Heart right ventricle (tissue), 16 donors: ENCODE results near the gene GAGE10. TPM values are rescaled to one million over a fixed set of nuclear protein-coding genes. Genes with fewer than 3 reads are reported as not detected.
A peak's percentile ranks its signal among the peaks of the same experiment; 100 is the strongest.

Experiments used
- ATAC-seq, 8 donors: fragments of 200-7000 bp; cut with Tn5 transposase; one replicate each; pipeline ENCODE4 v1.9.1; 2020; ENCODE audit warnings: mild to moderate bottlenecking in 8 of 8, moderate library complexity in 8 of 8, moderate number of reproducible peaks in 1 of 8
- DNase-seq, 2 donors: peaks; one replicate each; pipeline ENCODE4 v3.0.0-alpha.2; 2020
- H3K27ac ChIP-seq, 10 donors: fragments of 200-600 bp; sonication (generic) in 2 of 10; one replicate each; pipeline versions ENCODE4 v1.5.0 to v1.8.0; 2020 to 2022; ENCODE audit warnings: mild to moderate bottlenecking in 3 of 10
- H3K27me3 ChIP-seq, 7 donors: fragments of 200-600 bp; one replicate each; pipeline ENCODE4 v1.8.0; 2021 to 2022; ENCODE audit warnings: mild to moderate bottlenecking in 2 of 7
- H3K36me3 ChIP-seq, 9 donors: fragments of 200-600 bp; sonication (generic) in 1 of 9; one replicate each; pipeline versions ENCODE4 v1.5.0 to v1.8.0; 2020 to 2022; ENCODE audit warnings: mild to moderate bottlenecking in 2 of 9
- H3K4me1 ChIP-seq, 9 donors: fragments of 200-600 bp; sonication (generic) in 1 of 9; one replicate each; pipeline versions ENCODE4 v1.5.0 to v1.8.0; 2020 to 2022; ENCODE audit warnings: mild to moderate bottlenecking in 4 of 9
- H3K4me3 ChIP-seq, 10 donors: fragments of 200-600 bp; sonication (generic) in 2 of 10; one replicate each; pipeline versions ENCODE4 v1.5.0 to v1.8.0; 2020 to 2022; ENCODE audit warnings: mild to moderate bottlenecking in 7 of 10, moderate library complexity in 2 of 10
- H3K9me3 ChIP-seq, 11 donors: fragments of 200-600 bp in 10 of 11; sonication (generic) in 2 of 11; one replicate each; pipeline versions ENCODE4 v1.5.0 to v1.8.0; 2013 to 2022; ENCODE audit warnings: mild to moderate bottlenecking in 2 of 11, control low read depth in 1 of 11, moderate library complexity in 1 of 11
- WGBS, 2 donors: extraction: QIAGEN DNeasy Blood & Tissue Kit; methylation state at CpG; one replicate each; pipeline ENCODE4 v1.1.7; 2013; ENCODE audit warnings: inconsistent platforms in 1 of 2; 5-methylcytosine and 5-hydroxymethylcytosine counted together
- intact Hi-C, 10 donors: fragments of 100-400 bp; cut with DNase I; formaldehyde crosslinking; loops; one replicate each; pipeline versions ENCODE4 v1.11.1 to v1.14.2; 2022
- polyA plus RNA-seq, 2 donors: library from polyadenylated mRNA; stranded (reverse); fragments of 200-250 nt; gene quantifications; one replicate each; pipeline ENCODE4 v1.2.3, GENCODE V29; 2013
- total RNA-seq, 10 donors: library from RNA; stranded (reverse); fragmentation: NEBNext Ultra II Directional in 3 of 10; extraction: Animal tissue kit (Norgen Biotek cat#: 25700) in 3 of 10; gene quantifications; one replicate each; pipeline versions ENCODE4 v1.2.1 to v1.2.4, GENCODE V29; 2021 to 2023
- TF ChIP-seq, protein P1 (sequence below), 9 donors: fragments of 200-600 bp; sonication (generic) in 2 of 9; IDR thresholded peaks; one replicate each; pipeline versions ENCODE4 v1.5.0 to v1.8.0; 2021 to 2022; ENCODE audit warnings: antibody characterized with exemption in 9 of 9, mild to moderate bottlenecking in 5 of 9, moderate library complexity in 1 of 9
- donor health status: Arrhythmogenic right ventricular cardiomyopathy.
- donor health status: ischemic (EF 13 %, LVEDD 7.1; RV severe dilation, severe dysfunction).
- donor health status: healthy with polysubstance abuse.
- donor health status: DM: no; HTN: yes; CAD: no.
- donor health status: DM: no; HTN: no; CAD: no.
- donor health status: ischemic (EF 25% LVEDD 6.9; RV normal size, moderate dysfunction).
- donor health status: ischemic (EF 25% LVEDD 5.7; RV mildly dilated, moderate dysfunction).
- donor health status: healthy.
- donor health status: DM: yes; HTN: yes; CAD: no.
- donor health status: Ischemic cardiomyopathy.
- donor health status: ischemic (EF 35%, LVEDD 5.7; RV mildly dilated, moderate dysfunction).
- donor health status: nonischemic (EF 11% LVEDD 7.7; RV severe dilation, severe dysfunction).
- donor health status: DM: yes; HTN: yes; CAD: no.
- donor health status: PGD.
- donor health status: ischemic (EF 29% LVEDD 5.4; RV normal size, mild dysfunction).
- donor health status: nonischemic (EF 23%, LVEDD 6.1; RV moderate dilation, normal function).

The GAGE10 gene
- total and polyA plus RNA-seq, 12 donors = not detected

GRCh38 chrX:49308604-49309269 is 5.3 kb downstream of the GAGE10 start:
- TF ChIP-seq, protein P1, sequence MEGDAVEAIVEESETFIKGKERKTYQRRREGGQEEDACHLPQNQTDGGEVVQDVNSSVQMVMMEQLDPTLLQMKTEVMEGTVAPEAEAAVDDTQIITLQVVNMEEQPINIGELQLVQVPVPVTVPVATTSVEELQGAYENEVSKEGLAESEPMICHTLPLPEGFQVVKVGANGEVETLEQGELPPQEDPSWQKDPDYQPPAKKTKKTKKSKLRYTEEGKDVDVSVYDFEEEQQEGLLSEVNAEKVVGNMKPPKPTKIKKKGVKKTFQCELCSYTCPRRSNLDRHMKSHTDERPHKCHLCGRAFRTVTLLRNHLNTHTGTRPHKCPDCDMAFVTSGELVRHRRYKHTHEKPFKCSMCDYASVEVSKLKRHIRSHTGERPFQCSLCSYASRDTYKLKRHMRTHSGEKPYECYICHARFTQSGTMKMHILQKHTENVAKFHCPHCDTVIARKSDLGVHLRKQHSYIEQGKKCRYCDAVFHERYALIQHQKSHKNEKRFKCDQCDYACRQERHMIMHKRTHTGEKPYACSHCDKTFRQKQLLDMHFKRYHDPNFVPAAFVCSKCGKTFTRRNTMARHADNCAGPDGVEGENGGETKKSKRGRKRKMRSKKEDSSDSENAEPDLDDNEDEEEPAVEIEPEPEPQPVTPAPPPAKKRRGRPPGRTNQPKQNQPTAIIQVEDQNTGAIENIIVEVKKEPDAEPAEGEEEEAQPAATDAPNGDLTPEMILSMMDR (IDR thresholded peaks at IDR 0.05) = no peak
- WGBS, 2 donors = 48 to 57% methylated on average over 15 of the region's 15 CpGs
- Histone ChIP-seq H3K27ac (peak overlapping the region in 9 of 10 donors; percentile 13 to 77 (median 50)), H3K4me3 (peak overlapping the region; percentile 17 to 51 (median 44)), H3K27me3 (no peaks in the 10 kb centered on the region), H3K9me3 (no peaks in the 10 kb centered on the region), H3K36me3 (no peaks in the 10 kb centered on the region), H3K4me1 (peaks cover 0 to 21% (median 5%) of the 10 kb centered on the region in 9 donors)
- intact Hi-C loops = no loop called here
- peak; percentile 22 to 83 (median 77) for ATAC-seq
- DNase-seq = peak in 1 of 2 donors; percentile 17

GRCh38 chrX:49309401-49309981 is 6.0 kb downstream of the GAGE10 start:
- H3K4me1 ChIP-seq = peaks cover 0 to 21% (median 5%) of the 10 kb centered on the region in 9 donors
- peak overlapping the region in 9 of 10 donors; percentile 13 to 77 (median 50) for H3K27ac ChIP-seq
- no peaks in the 10 kb centered on the region for H3K9me3 ChIP-seq
- intact Hi-C loops = no loop called here
- DNase-seq (no peak), ATAC-seq (peak in 5 of 8 donors; percentile 21 to 67 (median 37))
- no peaks in the 10 kb centered on the region for H3K36me3 ChIP-seq
- TF ChIP-seq, protein P1 (IDR thresholded peaks at IDR 0.05) = no peak
- H3K4me3 ChIP-seq = peak overlapping the region; percentile 17 to 51 (median 44)
- H3K27me3 ChIP-seq = no peaks in the 10 kb centered on the region
- WGBS, 2 donors = 3 to 7% methylated on average over 8 of the region's 8 CpGs

- no peak overlapping the region for H3K27ac ChIP-seq
- no peaks in the 10 kb centered on the region for H3K36me3 ChIP-seq
- 49 to 66% methylated on average over 18 of the region's 18 CpGs for WGBS, 2 donors
- peak overlapping the region in 1 of 10 donors; percentile 48 for H3K4me3 ChIP-seq
- no peaks in the 10 kb centered on the region for H3K9me3 ChIP-seq
- H3K4me1 ChIP-seq = peaks cover 0 to 21% (median 5%) of the 10 kb centered on the region in 9 donors
- TF ChIP-seq, protein P1 (IDR thresholded peaks at IDR 0.05) = no peak
- intact Hi-C loops = no loop called here
- no peaks in the 10 kb centered on the region for H3K27me3 ChIP-seq
- no peak for ATAC-seq
- DNase-seq = no peak
These were observed 6.9 kb downstream of the GAGE10 start for GRCh38 chrX:49310371-49310770.

DNA sequence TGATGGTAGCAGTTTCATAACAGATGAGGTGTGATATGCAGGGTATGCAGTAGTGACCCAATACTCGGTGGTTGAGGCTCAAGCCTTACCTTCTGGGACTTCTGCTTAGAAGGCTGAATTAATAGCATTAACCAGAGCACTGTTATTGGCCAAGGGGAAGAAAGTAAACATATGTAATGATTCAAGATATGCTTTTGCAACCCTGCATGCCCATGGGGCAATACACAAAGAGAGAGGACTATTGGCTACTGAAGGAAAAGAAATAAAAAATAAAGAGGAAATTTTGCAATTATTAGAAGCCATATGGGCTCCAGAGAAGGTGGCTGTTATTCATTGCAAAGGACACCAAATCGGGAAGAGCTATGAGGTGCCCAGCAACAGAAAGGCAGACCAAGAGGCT is 8.7 kb downstream of the GAGE10 start:
- Histone ChIP-seq H3K9me3 (no peaks in the 10 kb centered on the region), H3K27me3 (no peaks in the 10 kb centered on the region), H3K27ac (no peak overlapping the region), H3K4me1 (peaks cover 0 to 21% (median 5%) of the 10 kb centered on the region in 9 donors), H3K36me3 (no peaks in the 10 kb centered on the region), H3K4me3 (no peak overlapping the region)
- TF ChIP-seq, protein P1 (IDR thresholded peaks at IDR 0.05) = no peak
- intact Hi-C loops = no loop called here
- DNase-seq (no peak), ATAC-seq (no peak)
- 79 to 82% methylated on average over 2 of the region's 2 CpGs for WGBS, 2 donors
